DLD1 (cell line): ENCODE results near the gene LRRTM4.
"Not testable (repeated sequence)": the region's sequence is repeated elsewhere in the genome, so short reads cannot be mapped to it uniquely, and the experiment has no call there.

ENCODE experiments used
- in situ Hi-C: cut with HindIII; loops from 2 replicates; pipeline ENCODE4 v1.10.0; 2017; ENCODE audit warnings: low sequenced_read_pairs

The LRRTM4 gene

DNA sequence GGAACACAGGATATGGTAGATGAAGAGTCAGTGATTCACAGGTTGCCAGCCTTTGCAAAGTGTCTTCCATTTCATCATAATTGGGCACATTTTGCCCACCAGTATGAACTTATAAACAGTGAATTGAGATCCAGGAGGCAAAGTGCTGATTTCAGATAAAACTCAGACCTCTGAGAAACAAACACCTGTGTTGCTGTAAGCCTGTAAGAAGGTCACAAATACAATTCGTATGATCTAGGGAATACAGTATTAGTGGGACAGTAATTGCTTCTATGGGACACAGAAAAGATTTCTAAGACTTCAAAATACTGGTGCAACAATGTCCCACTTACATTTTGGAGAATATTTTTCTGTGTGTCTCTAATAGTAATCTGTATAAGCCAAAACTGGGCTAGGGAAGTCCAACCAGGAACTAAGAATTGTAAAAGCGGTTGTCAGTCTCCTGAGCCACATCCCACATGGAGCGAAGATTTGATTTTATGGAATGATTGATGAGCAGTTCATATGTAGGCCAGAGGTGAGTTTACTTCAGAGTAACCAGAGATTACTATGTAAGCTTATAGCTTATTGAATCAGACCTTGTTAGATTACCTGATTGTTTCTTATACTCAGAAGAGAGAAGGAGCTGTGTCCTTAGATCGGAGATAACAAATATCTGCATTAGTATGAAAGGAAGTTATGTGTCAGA, 728.4 kb downstream of the LRRTM4 start:
- in situ Hi-C loops, result no loop called here

DNA sequence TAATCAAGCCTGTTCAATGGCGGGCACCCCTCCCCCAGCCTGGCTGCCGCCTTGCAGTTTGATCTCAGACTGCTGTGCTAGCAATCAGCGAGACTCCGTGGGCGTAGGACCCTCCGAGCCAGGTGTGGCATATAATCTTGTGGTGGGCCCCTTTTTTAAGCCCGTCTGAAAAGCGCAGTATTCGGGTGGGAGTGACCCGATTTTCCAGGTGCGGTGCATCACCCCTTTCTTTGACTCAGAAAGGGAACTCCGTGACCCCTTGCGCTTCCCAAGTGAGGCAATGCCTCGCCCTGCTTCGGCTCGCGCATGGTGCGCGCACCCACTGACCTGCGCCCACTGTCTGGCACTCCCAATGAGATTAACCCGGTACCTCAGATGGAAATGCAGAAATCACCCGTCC, 740.9 kb downstream of the LRRTM4 start:
- in situ Hi-C loops, result not testable (repeated sequence)

- in situ Hi-C loops, result no loop called here
Observed at GRCh38 chr2:76763276-76763675, 758.9 kb downstream of the LRRTM4 start.

DNA sequence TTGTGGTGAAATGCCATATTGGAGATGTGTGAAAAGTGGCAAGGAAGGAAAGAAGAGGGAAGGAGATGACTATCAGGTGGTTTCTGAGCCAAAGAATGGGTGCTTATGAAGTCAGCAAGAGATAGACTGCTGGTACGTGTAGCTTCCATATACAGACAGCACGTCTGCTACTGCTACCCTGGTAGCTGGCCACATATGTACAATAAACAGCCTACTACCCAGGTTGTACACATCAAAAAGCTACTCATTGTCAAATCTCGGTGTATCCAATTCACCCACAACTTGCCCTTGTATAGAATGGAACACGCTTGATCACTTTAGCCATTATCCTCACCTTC, 761.8 kb downstream of the LRRTM4 start:
- in situ Hi-C loops, result no loop called here

- in situ Hi-C loops, result no loop called here
Observed at GRCh38 chr2:76759634-76760366, 762.4 kb downstream of the LRRTM4 start.

GRCh38 chr2:76752506-76752905, 769.7 kb downstream of the LRRTM4 start:
- in situ Hi-C loops, result no loop called here

GRCh38 chr2:76749858-76750257, 772.3 kb downstream of the LRRTM4 start:
- in situ Hi-C loops, result no loop called here

GRCh38 chr2:76748581-76749296, 773.4 kb downstream of the LRRTM4 start:
- in situ Hi-C loops, result no loop called here

DNA sequence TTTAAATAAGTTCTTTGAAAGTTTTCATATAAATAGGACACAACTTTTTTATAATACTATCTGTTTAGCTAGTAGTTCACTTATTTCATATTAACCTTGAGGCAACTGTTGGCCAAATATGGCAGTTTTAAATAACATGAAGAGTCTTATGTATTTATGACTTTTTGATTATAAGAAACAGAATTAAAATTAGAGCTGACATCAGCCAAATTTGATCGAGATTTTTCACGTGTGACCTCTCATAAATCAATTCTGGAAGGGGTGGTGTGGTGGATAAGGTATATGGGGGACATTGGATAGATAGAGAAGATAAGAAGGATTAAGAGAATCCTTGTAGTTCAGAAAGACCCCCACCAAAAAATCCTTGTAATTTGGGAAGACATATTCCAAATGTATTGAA, 776.6 kb downstream of the LRRTM4 start:
- in situ Hi-C loops, result no loop called here

- in situ Hi-C loops, result no loop called here
Observed at GRCh38 chr2:76737607-76738006, 784.6 kb downstream of the LRRTM4 start.

- in situ Hi-C loops, result no loop called here
Observed at GRCh38 chr2:76733736-76734135, 788.4 kb downstream of the LRRTM4 start.

- in situ Hi-C loops, result no loop called here
Observed at GRCh38 chr2:76731157-76731556, 791.0 kb downstream of the LRRTM4 start.

DNA sequence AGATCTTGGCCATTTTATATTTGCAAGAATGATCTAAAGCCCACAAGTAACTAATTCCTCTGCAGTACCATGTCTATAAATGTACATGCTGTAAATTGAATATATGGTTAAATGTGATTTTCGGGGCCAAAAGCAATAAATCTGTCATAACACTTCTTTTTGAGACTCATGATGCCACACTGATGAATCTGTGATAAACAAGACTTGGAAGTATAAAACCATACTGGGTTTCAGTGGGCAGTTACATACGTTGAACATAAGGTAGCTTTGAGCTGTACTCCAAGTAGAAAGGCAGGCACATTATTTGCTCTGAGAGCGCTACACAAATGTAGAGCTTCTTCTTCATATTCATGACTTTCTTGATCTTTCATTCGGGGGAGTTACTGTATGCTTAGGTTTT, 792.2 kb downstream of the LRRTM4 start:
- in situ Hi-C loops, result no loop called here

DNA sequence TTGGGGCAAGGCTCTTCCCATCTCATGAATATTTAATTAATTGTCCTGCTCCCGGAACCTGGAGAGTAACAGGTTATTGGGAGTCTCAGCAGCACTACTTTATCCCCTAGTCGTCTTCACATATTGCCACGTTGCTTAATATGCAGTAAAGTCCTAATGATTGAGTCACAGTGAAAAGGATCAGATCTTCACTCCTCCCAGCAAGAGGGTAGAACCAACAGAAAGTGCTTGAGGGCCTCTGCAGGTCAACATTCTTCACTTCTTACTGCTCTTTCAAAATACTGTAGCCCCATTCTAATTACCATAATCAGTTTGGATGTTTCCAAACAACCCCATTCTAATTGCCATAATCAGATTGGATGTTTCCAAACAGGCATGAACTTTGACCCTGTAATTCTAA, 801.0 kb downstream of the LRRTM4 start:
- in situ Hi-C loops, result no loop called here

- in situ Hi-C loops, result no loop called here
Observed at GRCh38 chr2:76713312-76713711, 808.9 kb downstream of the LRRTM4 start.

DNA sequence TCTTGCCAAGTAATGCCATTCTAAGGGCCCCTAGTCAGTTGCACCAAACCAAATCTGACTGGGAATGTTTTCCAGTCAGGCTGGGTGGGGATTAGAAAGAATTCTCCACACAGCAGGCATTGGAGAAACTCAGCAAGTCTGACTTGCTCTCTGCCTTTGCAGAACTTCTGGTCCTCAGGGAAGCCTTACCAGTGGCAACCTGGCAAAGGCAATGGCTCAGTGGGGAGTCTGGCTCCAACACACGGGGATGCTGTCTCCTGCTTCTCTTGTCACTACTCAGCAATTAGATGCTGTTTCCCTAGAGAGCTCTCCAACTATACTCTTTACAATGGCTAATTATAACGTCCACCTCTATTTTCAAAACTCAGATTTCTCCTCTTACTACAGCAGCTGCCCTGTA, 810.7 kb downstream of the LRRTM4 start:
- in situ Hi-C loops, result no loop called here

DNA sequence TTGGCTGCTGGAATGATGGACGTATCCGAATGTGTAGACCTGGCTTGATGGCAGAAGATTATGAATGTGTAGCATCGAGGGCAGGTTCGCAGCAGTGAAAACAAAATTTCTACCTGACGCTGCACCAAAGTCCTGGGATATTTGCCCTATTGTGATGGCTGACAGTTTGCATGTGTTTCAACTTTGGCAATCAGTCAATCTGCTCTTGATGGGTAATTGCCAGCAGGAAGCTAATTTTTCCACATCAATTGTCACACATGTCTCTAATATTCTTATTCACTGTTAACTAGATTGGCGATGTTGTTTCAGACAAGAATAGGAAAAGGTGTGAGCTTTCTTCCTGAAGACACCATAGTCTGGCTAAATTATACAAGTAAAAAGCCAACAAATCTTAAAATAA, 821.3 kb downstream of the LRRTM4 start:
- in situ Hi-C loops, result no loop called here

DNA sequence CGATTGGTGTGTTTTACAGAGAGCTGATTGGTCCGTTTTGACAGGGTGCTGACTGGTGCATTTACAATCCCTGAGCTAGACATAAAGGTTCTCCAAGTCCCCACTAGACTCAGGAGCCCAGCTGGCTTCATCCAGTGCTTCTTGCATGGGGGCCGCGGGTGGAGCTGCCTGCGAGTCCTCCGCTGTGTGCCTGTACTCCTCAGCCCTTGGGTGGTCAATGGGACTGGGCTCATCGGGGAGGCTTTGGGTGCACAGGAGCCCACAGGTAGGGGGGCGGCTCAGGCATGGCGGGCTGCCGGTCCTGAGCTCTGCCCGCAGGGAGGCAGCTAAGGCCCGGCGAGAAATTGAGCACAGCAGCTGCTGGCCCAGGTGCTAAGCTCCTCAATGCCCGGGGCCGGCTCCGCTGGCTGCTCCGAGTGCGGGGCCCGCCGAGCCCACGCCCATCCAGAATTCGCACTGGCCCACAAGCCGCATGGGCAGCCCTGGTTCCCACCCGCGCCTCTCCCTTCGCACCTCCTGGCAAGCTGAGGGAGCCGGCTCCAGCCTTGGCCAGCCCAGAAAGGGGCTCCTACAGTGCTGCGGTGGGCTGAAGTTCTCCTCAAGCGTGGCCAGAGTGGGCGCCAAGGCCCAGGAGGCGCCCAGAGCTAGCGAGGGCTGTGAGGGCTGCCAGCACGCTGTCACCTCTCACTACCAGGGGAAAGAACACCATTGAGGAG, 824.0 kb downstream of the LRRTM4 start:
- in situ Hi-C loops, result not testable (repeated sequence)
